ENCODE results near the gene TACR2. TPM values are rescaled to one million over a fixed set of nuclear protein-coding genes. Genes with fewer than 3 reads are reported as not detected.

The TACR2 gene
- polyA plus RNA-seq, 2 of the 4 experiments (the other 2 are of a cell fraction) = 0.09 to 0.16 TPM

DNA sequence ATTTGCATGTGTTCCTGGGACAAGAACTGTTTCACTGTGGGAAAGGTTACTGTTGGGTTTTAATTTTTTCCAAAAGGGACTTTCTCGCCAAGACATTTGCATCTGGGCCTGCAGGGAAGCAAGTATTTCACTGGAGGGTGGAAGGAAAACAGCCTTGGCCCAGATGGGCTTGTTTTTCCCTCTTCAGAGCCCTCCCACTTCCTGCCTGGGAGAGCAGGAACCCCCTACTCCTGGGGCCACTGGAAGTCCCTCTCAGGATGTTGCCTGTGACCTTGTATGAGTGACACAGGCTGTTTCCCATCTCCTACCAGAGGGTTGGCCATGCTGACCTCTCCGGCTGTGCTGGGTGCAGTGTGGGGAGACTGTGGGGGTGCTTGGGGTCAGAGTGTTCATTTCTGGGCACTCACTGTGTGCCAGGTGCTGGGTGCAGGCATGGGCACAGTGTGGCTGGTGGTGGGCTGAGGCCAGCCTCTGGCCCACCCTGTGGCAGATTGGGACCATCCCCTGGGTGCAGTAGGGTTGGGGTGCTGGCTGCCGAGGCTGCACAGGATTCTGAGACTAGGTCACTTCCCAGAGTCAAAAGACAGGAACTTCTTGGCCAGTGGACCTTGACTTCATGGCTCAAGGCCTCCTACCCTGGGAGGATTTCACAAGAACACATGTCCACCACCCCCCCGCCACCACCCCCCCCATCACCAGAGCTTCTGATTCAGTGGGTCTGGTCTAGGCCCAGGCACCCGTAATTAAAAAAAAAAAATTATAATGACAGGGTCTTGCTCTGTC, 44.7 kb upstream of the TACR2 start:
- H3K27ac ChIP-seq = peak overlapping the region in 1 of 2 experiments; percentile 52; a peak in 2 of 6 replicates
- TF ChIP-seq TP53 (CRISPR knock-in tag; IDR thresholded peaks at IDR 0.05) (no peak), CBX2 (IDR thresholded peaks at IDR 0.05; ENCODE audit: borderline replicate concordance, low read depth) (no peak), ZSCAN20 (CRISPR knock-in tag; IDR thresholded peaks at IDR 0.05) (no peak), FOSB (CRISPR knock-in tag; IDR thresholded peaks at IDR 0.05) (no peak), MYC (IDR thresholded peaks at IDR 0.05; ENCODE audit: borderline replicate concordance, low read length) (no peak), CBX8 (IDR thresholded peaks at IDR 0.05) (no peak), POLR2A (IDR thresholded peaks at IDR 0.05; ENCODE audit: low read length) (no peak), FOXS1 (CRISPR knock-in tag; IDR thresholded peaks at IDR 0.05) (no peak), HOXB13 (CRISPR knock-in tag; IDR thresholded peaks at IDR 0.05; ENCODE audit: low read depth) (no peak), CHD2 (IDR thresholded peaks at IDR 0.05; ENCODE audit: low read length, partially characterized antibody) (no peak), ZNF302 (CRISPR knock-in tag; IDR thresholded peaks at IDR 0.05) (no peak), GATA3 (IDR thresholded peaks at IDR 0.05; ENCODE audit: borderline replicate concordance) (no peak), POLR2AphosphoS2 (conservative IDR thresholded peaks at IDR 0.05; ENCODE audit: low read length) (no peak)
- H3K4me3 ChIP-seq = no peak overlapping the region
- no peak overlapping the region for H3K4me2 ChIP-seq
- no peaks in the 10 kb centered on the region for H3K9me3 ChIP-seq
- POLR2A ChIA-PET = no interaction called here
- ATAC-seq (no peak), FAIRE-seq (no peak), DNase-seq (ENCODE audit: low read depth in 1 of 2, low spot score in 1 of 2) (no peak)
- CTCF ChIA-PET = interaction anchor here (0.6 to 1.4 kb wide), 2 partner anchors 46 to 338 kb away, joined by 4 to 5 read pairs; no protein-coding TSS in a partner anchor
- WGBS (ENCODE audit: missing lambda C conversion rate) = 90% methylated on average over 4 of the region's 5 CpGs
- H3K4me1 ChIP-seq = peaks cover 70% of the 10 kb centered on the region

DNA sequence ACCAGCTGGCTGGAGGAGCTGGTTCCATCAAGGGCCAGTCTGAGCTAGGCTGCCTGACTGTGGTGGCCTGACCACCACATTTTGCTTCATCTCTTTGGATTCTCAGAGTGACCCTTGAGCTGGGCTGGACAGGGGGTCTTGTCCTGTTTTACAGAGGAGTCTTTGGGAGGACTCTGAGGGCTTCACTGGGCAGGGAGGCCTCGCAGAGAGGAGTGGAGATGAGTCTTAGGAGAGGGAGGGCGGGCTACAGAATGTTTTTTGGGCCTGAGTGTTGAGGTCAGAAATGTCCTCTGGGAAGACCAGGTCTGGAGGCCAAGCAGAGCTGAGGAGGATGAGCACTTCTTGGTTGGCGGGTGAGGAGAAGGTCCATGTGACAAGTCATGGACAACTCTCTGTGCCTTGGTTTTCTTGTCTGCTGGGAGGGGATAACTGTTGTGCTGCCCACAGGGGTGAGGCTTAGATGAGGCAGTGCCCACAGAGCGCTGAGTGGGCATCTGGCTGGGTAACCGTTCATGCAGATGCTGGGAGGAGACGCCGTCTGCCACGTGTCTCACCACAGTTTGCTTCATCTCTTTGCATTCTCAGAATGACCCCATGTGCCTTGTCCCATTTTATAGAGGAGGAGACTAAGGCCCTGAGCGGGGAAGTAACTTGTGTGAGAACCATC, 44.0 kb upstream of the TACR2 start:
- TF ChIP-seq, protein P1, sequence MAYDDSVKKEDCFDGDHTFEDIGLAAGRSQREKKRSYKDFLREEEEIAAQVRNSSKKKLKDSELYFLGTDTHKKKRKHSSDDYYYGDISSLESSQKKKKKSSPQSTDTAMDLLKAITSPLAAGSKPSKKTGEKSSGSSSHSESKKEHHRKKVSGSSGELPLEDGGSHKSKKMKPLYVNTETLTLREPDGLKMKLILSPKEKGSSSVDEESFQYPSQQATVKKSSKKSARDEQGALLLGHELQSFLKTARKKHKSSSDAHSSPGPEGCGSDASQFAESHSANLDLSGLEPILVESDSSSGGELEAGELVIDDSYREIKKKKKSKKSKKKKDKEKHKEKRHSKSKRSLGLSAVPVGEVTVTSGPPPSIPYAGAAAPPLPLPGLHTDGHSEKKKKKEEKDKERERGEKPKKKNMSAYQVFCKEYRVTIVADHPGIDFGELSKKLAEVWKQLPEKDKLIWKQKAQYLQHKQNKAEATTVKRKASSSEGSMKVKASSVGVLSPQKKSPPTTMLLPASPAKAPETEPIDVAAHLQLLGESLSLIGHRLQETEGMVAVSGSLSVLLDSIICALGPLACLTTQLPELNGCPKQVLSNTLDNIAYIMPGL (CRISPR knock-in tag; IDR thresholded peaks at IDR 0.05; ENCODE audit: borderline replicate concordance) = no peak
- TF ChIP-seq KDM1A (IDR thresholded peaks at IDR 0.05; ENCODE audit: low read depth) (no peak), NFE2L2 (conservative IDR thresholded peaks at IDR 0.05; ENCODE audit: low read length) (no peak), ESRRA (IDR thresholded peaks at IDR 0.05; ENCODE audit: borderline replicate concordance, low read length) (no peak), MAZ (IDR thresholded peaks at IDR 0.05; ENCODE audit: borderline replicate concordance, low read depth, low read length) (no peak), CEBPB (IDR thresholded peaks at IDR 0.05) (no peak), HOXA7 (CRISPR knock-in tag; IDR thresholded peaks at IDR 0.05) (no peak)
- TF ChIP-seq, protein P2, sequence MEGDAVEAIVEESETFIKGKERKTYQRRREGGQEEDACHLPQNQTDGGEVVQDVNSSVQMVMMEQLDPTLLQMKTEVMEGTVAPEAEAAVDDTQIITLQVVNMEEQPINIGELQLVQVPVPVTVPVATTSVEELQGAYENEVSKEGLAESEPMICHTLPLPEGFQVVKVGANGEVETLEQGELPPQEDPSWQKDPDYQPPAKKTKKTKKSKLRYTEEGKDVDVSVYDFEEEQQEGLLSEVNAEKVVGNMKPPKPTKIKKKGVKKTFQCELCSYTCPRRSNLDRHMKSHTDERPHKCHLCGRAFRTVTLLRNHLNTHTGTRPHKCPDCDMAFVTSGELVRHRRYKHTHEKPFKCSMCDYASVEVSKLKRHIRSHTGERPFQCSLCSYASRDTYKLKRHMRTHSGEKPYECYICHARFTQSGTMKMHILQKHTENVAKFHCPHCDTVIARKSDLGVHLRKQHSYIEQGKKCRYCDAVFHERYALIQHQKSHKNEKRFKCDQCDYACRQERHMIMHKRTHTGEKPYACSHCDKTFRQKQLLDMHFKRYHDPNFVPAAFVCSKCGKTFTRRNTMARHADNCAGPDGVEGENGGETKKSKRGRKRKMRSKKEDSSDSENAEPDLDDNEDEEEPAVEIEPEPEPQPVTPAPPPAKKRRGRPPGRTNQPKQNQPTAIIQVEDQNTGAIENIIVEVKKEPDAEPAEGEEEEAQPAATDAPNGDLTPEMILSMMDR (IDR thresholded peaks at IDR 0.05) = no peak
- TF ChIP-seq, protein P3, sequence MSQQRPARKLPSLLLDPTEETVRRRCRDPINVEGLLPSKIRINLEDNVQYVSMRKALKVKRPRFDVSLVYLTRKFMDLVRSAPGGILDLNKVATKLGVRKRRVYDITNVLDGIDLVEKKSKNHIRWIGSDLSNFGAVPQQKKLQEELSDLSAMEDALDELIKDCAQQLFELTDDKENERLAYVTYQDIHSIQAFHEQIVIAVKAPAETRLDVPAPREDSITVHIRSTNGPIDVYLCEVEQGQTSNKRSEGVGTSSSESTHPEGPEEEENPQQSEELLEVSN (IDR thresholded peaks at IDR 0.05; ENCODE audit: borderline replicate concordance, low read depth) = no peak
- TF ChIP-seq, protein P4, sequence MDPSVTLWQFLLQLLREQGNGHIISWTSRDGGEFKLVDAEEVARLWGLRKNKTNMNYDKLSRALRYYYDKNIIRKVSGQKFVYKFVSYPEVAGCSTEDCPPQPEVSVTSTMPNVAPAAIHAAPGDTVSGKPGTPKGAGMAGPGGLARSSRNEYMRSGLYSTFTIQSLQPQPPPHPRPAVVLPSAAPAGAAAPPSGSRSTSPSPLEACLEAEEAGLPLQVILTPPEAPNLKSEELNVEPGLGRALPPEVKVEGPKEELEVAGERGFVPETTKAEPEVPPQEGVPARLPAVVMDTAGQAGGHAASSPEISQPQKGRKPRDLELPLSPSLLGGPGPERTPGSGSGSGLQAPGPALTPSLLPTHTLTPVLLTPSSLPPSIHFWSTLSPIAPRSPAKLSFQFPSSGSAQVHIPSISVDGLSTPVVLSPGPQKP (IDR thresholded peaks at IDR 0.05; ENCODE audit: low read depth, low read length) = no peak
- TF ChIP-seq, protein P5, sequence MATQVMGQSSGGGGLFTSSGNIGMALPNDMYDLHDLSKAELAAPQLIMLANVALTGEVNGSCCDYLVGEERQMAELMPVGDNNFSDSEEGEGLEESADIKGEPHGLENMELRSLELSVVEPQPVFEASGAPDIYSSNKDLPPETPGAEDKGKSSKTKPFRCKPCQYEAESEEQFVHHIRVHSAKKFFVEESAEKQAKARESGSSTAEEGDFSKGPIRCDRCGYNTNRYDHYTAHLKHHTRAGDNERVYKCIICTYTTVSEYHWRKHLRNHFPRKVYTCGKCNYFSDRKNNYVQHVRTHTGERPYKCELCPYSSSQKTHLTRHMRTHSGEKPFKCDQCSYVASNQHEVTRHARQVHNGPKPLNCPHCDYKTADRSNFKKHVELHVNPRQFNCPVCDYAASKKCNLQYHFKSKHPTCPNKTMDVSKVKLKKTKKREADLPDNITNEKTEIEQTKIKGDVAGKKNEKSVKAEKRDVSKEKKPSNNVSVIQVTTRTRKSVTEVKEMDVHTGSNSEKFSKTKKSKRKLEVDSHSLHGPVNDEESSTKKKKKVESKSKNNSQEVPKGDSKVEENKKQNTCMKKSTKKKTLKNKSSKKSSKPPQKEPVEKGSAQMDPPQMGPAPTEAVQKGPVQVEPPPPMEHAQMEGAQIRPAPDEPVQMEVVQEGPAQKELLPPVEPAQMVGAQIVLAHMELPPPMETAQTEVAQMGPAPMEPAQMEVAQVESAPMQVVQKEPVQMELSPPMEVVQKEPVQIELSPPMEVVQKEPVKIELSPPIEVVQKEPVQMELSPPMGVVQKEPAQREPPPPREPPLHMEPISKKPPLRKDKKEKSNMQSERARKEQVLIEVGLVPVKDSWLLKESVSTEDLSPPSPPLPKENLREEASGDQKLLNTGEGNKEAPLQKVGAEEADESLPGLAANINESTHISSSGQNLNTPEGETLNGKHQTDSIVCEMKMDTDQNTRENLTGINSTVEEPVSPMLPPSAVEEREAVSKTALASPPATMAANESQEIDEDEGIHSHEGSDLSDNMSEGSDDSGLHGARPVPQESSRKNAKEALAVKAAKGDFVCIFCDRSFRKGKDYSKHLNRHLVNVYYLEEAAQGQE (IDR thresholded peaks at IDR 0.05) = no peak
- TF ChIP-seq, protein P6, sequence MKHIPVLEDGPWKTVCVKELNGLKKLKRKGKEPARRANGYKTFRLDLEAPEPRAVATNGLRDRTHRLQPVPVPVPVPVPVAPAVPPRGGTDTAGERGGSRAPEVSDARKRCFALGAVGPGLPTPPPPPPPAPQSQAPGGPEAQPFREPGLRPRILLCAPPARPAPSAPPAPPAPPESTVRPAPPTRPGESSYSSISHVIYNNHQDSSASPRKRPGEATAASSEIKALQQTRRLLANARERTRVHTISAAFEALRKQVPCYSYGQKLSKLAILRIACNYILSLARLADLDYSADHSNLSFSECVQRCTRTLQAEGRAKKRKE (CRISPR knock-in tag; IDR thresholded peaks at IDR 0.05; ENCODE audit: low read depth) = no peak
- WGBS (ENCODE audit: missing lambda C conversion rate) = 94% methylated on average over 9 of the region's 9 CpGs
- no peak overlapping the region for H3K4me2 ChIP-seq
- DNase-seq (ENCODE audit: low read depth in 1 of 2, low spot score in 1 of 2) (no peak), ATAC-seq (no peak), FAIRE-seq (no peak)
- H3K9me3 ChIP-seq = no peaks in the 10 kb centered on the region
- H3K4me1 ChIP-seq = peaks cover 70% of the 10 kb centered on the region
- H3K4me3 ChIP-seq = no peak overlapping the region
- ChIA-PET POLR2A (no interaction called here), CTCF (interaction anchor here (1.1 to 1.4 kb wide), 4 partner anchors 9 to 42 kb away, joined by 4 read pairs; partner anchors contain the start of gene TSPAN15)
- peak overlapping the region in 1 of 2 experiments; percentile 52; a peak in 2 of 6 replicates for H3K27ac ChIP-seq
